Stimulated activated CD8-positive, alpha-beta memory T cell treated with anti-CD3 and anti-CD28 coated beads, Interleukin-7, amount 100 ng/mL, for 24 hours (primary cell): ENCODE results near the gene ACTN1.

Experiments
- DNase-seq: peaks from one replicate; pipeline ENCODE4 v3.0.0-alpha.2; 2020; ENCODE audit warnings: low read depth

Gene ACTN1

DNA sequence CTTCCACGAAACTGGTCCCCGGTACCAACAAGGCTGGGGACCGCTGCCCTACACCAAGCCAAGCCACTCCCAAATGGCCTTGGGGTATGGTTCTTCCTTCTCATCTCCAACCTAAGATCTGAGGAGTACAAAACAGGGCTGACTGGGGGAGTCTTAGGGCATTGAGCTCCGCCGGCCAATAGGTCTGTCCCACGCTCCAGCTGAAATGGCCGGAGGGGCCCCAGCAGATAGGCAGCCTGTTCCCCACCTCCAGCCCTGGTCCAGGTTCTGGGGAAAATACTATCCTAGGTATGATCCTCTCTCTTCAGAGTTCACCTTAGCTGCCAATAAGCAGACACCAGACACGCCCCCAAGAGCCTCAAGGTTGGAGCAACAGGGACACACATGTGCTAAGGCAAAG lies 90.2 kb downstream of the ACTN1 start:
- no peak for DNase-seq

DNA sequence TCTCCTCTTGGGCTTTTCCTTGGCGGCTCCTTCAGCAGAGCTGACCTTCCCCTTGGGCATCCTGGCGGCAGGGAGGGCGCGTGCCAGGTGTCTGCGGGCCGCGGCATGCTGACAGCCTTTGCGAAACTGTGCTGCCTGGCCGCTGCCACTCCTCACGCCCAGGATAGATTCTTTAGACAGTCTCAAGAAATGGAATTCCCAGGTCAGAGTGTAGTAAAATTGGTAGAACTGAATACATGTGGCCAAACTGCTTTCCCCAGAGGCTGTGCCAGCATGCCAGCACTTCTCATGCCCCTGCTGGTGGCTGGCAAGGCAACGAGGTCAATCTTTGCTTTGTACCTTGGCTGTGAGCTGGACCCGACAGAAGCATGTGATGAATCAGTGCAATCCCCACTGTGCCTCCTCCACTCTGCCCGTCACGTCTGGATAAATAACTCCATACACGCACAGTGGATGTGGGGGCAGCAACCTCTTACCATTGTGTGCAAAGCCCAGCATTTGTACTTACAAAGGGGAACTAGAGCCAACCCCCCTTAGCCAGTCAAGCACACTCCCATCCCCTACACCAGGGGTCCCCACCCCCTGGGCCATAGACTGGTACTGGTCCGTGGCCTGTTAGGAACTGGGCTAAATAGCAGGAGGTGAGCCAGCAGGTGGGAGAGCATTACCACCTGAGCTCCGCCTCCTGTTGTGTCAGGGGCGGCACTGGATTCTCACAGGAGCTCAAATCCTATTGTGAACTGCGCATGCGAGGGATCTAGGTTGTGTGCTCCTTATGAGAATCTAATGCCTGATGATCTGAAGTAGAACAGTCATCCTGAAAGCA lies 90.9 kb downstream of the ACTN1 start:
- no peak for DNase-seq

DNA sequence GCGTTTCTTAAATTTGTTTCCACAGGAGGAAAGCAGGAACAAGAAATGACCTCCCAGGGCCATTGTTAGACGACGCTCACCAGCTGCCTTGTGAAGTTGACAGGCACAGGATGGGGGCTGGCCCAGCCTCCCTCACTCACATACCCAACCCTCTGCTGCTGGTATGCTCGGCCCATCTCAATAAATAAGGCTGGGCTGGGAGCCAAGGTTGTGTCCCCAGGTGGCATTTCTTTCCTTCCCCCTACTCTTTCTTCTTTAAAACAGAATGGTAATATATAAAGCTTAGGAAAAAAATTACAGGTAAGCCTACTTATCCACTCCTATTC lies 93.0 kb downstream of the ACTN1 start:
- DNase-seq = no peak

DNA sequence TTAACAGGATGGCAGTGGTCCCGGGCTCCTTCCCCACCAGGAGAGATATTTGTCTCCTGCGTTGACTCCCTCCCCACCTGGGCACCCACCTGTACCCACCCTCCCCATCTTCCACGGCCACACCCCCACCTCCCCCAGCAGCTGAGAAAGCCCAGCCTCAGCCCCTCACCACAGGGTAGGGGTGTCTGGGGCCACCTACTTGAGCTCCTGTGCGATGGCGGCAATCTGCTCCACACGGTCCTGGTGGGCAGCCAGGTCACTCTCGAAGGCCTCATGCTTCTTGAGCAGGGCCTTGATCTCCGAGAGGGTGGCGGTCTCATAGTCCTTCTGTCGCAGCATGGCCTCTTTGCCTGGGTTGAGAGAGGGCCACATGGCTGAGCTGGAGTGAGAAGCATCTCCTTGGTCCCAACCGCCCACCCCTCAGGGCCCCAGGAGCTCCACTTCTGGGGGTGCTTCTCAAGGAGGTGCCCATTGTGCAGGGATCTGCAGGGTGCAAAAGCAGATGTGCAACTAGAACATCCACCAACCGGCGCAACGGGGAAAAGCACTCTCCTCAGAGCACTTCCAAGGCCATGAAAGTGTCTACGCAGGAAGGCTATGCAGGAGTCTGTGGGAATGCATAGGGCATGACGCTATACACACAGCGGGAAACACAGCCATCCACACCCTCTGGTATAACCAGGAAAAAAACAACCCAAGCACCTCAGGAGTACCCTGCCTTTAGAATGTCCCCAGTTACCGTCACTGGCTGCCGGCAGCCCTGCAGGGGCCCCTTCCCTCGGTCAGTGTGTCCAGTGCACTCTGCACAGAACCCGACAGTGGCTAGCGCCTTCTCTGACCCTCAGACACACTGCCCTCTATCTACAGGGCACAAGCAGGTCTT lies 93.6 kb downstream of the ACTN1 start:
- no peak for DNase-seq

DNA sequence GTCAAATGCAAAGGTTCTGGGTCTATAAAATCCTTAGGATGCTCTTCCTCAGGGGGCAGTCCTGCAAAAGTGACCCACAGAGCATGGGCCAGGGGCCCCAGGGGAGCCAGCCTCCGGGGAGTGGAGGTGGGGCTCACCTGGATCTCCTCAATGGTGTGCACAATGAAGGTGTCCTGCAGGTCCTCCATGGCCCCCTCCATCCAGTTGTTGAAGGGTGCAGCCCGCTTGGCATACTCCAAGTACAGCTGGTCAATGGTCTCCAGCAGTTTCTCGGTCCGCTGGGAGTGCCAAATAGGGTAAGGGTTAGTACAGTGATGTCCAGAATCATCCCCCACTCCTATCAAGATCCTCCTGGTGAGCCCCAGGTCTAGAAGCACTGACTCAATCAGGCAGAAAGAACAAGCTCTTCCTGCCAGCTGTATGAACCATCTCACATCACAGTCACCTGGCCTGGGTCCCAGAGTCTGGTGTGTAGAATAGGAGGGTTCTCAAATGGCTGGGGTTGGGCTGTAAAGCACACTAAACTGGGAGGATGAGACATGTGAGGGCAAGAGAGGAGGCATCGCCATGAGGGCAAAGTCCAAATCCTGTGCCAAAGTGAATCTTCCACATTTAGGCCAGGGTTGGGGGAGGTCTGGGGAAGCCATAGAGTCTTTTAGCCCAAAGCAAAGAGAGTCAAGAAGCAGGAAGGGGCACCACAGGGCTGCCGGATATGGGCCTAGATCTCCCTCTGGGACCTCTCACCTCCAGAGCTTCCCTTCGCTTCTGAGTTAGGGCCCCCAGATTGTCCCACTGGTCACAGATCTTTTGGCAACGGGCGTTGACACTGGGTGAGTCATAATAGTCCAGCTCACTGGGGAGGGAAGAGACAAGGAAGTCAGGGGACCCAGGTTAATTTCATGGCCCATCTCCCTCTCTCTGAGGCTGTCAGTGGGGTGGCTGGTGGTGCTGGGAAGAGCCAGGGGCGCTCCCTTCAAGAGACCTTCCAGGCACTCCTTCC lies 94.8 kb downstream of the ACTN1 start:
- no peak for DNase-seq

DNA sequence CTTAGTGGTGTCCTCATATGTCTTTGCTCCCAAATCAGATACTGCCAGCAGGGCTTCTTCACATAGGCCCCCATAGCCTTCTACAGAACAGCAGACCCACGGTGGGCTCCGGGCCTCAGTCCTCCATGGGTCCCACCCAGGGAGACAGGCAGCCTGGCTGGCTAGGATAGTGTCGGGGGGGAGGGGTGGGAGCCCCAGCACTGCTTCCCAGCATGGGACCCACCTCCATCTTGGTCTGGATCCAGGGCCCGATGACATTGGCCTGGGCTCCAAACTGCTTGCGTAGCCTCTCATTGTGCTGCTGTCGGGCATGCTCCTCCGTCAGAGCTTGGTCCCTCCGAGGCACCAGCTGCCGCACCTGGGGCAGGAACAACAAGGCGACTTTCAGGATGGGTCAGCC lies 96.9 kb downstream of the ACTN1 start:
- no peak for DNase-seq

DNA sequence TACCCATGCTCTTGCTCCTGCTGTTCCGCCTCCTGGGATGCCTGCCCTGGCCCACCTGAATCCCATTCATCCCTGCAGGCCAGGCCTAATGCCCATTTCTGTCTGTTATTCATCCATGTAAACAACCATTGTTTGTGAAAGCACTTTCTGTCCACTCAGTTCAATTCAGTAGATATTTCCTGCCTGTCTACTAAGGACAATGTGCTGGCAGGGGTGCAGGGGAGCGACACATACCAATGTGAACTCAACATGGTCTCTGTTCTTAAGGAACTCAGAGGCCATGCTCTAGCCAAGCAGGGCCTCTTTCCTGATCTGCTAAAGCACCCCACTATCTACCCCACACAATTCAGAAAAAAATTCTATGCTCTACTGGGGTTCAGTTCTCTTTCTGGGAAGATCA lies 97.7 kb downstream of the ACTN1 start:
- no peak for DNase-seq

DNA sequence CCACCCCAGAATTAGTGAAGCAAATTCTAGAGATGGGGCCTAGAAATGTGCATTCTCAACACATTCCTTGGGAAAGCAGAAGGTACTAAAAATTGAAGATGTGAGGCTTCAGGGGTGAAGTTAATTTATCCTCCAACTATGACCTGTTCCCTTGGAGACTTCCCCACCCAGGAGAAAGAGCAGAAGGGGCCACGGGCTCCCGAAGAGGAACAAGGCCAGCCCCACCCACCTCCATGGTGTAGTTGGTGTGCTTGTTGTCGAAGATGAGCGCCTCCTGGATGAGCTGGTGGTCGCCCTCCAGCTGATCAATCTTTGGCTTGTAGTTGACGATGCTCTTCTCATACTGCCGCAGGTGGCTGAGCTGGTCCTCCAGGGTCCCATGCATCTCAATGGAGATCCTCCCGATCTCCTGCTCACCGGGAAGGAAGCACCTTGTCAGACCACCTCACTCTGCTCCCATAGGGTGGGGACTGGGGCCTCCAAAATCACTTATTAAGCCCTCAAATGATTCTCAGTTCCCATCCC lies 98.5 kb downstream of the ACTN1 start:
- DNase-seq = no peak

DNA sequence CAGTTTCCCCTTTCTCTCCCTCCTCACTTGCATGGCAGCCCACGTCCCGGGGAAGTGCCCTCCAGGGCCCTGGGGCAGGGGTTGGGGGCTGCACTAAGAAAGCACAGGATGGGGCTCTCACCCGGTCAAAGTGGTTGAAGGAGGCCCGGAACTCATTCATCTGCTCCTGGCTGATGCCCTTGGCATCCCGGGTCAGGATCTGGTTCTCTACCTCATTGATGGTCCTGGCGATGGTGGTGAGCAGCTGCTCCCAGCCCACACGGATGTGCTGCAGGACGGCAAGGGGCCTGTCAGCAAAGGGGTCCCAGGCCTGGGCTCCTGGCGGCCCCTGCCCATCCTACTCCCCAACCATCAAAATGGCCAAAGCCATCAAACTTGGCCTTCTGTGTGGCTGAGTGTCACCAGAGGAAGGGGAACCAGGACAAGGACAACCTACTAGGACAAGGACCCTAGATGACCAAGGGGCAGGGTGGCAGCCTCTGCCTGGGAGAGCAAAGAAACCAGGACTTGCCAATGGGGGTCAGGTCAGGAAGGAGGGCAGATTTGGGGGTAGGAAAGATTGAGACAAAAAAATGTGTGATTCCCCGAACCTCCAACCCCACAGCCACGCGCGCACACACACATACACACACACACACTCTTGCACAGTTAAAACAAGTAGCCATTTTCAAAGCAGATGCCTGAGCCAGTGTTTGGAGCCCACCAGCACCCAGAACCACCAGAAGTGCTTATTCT lies 99.1 kb downstream of the ACTN1 start:
- DNase-seq = no peak

DNA sequence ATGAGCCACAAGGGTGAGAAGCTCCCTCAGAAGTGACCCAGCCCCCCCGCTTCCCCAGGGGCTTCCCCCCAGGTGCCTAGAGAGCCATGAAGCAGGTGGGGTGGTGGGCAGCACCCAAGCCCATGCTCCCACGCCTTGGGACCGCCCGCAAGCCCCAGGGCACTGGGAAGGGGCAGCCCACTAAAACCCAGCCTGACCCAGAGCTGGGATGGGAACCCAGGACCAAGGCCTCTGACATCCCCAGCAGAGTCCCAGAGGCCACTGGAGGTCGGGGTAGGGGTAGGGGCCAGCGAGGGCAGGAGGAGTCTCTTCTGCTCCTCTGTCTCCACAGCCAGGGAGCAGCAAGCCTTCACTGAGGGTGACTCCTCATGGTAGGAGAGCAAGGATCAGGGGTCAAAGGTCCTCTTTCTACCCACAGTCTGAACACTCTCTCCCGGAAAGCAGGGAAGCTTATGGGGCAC lies 99.8 kb downstream of the ACTN1 start:
- no peak for DNase-seq

DNA sequence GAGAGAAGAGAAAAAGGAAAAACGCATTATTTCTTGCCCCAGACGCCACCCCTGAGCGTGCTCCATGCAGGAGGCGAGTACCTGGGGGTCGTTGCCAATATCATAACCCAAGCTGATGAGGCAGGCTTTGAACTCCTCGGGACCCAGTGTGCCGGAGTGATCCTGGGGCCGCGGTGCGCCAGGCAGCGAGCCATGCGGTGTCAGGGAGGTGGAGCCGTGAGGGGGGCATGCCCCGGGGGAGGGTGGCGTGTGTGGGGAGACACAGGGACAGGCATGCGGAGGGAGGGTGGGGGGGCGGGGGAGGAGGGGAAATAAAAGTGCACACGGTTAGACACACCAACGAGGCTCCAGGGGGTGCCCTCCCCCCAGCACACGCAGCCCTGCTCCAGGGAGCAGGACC lies 100.2 kb downstream of the ACTN1 start:
- DNase-seq = no peak

DNA sequence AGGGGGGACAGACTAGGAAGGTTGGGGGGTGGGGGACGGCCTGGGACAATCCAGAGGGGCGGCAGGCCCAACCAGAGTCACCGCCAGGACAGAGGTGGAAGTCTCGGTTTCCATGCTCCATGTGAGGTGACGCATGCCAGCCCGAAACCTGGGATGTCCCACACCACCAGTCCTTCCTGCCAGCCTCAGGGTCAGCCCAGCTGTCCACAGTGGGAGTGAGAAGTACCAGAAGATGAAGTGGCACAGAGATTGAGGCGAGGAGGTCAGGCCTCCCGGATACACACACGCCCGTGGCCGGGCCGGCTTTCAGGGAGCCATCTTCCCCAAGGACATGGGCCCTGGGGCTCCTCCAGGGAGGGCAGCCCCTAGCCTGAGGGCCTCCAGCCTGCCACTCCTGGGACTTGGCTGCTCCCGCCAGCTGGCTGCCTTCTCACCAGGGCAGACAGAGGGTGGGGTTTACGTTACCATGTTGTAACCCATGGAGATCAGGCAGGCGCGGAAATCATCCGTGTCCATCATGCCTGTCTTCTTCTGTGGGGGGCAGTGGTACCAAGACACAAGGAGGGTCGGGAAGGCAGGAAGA lies 101.0 kb downstream of the ACTN1 start:
- no peak for DNase-seq

DNA sequence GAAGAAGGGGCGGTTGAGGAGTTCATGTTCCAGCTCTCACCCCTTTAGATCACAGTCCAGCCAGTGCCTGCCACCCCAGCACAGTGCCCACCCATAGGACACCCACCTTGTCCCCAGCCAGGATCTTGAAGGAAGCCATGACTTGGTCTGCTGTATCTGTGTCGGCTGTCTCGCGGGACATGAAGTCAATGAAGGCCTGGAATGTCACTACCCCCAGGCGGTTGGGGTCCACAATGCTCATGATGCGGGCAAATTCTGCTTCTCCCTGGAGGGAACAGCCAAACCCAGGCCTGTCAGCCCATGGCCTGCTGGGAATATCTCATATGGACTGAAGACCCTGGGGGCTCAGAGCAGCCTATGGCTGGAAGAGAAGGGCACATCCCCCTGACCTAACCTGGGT lies 102.1 kb downstream of the ACTN1 start:
- no peak for DNase-seq

DNA sequence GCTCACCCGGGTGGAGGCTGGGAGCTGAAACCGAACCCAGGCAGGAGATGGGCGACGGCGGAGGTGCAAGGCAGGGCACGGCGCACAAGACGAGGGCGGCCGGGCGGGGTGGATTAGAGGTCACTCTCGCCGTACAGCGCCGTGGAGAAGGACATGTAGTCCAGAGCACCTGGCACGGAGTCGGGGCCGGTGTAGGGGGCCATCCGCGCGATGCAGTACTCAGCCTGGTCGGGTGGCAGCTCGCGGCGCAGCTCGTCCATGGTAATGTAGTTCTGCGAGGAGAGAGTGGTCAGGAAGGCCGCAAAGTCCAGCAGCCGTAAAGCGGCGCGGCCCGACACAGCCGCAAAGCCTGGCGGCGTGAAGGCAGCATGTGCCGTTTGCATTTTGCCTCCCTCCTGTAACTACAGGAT lies 104.4 kb downstream of the ACTN1 start:
- no peak for DNase-seq

DNA sequence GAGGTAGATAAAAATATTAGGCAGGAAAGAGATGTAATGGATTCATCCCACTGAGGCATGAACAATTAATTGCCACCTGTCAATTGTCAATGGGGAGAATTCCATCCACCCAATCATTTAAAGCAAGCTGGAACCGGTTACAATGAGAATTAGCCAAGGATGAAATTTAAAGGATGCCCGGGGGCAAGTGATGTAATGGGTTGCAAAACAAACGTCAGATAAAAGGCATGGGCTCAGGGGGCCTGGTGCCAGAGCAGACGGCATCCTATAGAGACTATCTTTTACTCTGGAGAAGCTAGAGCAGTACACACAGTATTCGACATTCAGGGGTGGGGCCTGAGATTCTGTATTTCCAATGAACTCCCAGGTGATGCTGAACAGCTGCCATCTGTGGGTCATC lies 105.7 kb downstream of the ACTN1 start:
- no peak for DNase-seq

DNA sequence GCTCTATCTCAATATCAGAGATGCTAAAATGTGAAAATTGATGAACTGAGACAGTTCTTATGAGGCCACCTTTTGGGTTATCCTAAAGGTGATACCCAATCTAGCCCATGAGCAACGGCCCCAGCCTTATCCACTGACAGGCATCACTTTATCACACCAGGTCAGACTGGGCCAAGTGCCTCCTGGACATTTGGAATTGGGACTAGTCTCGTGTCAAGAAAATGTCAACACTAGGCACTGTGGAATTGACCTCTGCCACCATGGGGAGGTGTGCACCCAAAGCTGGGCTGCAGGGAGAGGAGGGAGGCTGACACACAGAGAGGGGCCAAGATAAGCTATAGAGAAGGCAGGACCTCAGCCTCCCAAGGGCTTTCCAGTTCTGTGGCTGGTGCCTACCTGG lies 107.7 kb downstream of the ACTN1 start:
- no peak for DNase-seq

DNA sequence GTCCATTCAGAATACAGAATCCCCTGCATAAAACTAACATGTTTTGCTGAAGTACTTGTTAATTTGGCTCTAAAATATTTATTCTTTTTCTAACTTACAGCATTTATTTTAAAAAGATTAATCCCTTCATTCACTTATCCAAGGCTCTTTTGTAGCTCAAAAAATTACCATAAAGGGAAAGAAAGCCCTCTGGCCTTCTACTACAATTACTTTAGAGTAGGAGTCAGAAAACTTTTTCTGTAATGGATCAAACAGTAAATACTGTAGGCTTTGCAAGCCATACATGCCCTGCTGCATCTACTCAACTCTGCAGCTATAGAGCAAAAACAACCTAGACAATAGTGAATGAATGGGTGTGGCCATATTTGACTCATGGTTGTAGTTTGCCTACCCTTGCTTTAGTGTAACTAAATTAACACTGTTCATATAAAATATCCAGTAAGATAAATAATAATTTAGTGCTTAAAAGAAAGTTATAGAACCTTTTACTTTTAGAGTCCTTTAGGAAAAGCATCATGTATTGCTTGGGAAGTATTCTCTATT lies 112.0 kb downstream of the ACTN1 start:
- DNase-seq = no peak

DNA sequence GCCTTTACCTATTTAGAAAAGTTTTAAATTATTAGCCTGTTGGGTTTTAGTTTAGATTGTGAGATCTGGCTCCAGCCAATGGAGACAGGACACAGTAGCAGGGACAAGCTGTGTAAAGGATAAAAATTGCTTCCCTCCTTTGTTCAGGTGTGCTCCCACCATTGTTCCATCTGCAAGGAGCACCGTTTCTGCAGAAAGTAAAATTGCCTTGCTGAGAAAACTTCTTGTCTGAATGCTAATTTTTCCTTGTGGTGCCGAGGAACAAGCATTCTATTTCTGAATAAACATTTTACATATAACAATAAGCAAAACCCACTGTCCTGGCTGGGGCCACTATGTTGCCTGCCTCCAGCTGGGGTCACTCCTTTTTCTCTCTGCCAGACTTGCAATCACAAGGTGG lies 113.6 kb downstream of the ACTN1 start:
- no peak for DNase-seq

DNA sequence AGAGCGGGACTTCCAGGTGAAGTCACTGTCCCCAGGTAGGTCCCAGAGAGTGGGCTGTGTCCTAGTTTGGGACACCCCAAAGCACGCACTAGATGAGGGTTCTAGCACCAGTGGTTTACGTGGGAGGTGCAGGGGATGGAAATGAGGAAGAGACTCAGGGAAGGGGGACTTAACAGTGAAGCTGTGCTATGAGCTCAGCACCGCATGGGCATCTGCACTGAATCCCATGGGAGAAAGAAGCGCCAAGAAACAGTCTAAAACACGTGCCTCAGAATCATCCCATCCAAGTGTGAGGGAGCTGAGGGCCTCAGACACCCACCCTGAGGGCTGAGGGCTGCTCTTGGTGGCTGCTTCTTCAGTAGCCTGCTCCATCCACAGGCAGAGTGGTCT lies 114.7 kb downstream of the ACTN1 start:
- no peak for DNase-seq

DNA sequence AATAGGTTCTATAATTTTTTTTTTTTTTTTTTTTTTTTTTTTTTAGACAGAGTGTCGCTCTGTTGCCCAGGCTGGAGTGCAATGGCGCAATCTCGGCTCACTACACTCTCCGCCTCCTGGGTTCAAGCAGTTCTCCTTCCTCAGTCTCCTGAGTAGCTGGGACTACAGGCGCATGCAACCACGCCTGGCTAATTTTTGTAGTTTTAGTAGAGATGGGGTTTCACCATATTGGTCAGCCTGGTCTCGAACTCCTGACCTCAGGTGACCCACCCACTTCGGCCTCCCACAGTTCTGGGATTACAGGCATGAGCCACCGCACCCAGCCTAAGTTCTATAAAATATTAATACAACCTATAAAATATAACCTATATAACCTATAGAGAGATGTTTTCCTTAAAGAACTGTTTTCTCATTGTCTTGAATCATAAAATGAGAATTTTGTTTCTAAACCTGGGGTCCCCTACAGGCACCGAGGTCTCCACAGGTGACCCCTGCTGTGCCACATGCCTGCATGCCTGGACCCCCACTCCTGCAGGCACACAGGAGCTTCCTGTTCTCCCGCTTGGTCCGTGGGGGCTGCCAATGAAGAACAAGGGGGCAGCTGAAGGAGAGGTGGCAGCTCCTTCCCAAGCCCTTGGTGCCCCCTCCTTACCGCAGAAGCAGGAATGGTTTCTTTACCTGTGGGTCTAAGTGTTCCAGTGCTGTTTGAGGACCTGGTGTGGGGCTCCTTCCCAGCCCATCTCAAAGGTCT lies 115.3 kb downstream of the ACTN1 start:
- no peak for DNase-seq
